ENCODE measurements around the gene MIER3. TPM values are rescaled to one million over a fixed set of nuclear protein-coding genes. Genes with fewer than 3 reads are reported as not detected.

MIER3 gene
- polyA plus RNA-seq, 1 donor from 2014 or later: 51.8 TPM

DNA sequence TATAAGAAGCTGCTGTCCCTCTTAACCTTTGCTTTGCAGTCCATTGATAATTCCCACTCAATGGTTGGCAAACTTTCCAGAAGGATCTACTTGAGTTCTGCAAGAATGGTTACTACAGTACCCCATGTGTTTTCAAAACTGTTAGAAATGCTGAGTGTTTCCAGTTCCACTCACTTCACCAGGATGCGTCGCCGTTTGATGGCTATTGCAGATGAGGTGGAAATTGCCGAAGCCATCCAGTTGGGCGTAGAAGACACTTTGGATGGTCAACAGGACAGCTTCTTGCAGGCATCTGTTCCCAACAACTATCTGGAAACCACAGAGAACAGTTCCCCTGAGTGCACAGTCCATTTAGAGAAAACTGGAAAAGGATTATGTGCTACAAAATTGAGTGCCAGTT lies 70.4 kb downstream of the MIER3 start:
- Histone ChIP-seq H3K9me2 (ENCODE audit: insufficient read depth, low read length) (no peaks in the 10 kb centered on the region), H2AFZ (ENCODE audit: low read depth, low read length) (no peak overlapping the region), H3K4me2 (ENCODE audit: low read length) (no peak overlapping the region), H3K27ac (ENCODE audit: low read length) (no peak overlapping the region), H3F3A (ENCODE audit: insufficient read depth, low read length, poor library complexity, severe bottlenecking) (no peaks in the 10 kb centered on the region), H3K27me3 (ENCODE audit: insufficient read depth, low read depth, low read length) (no peaks in the 10 kb centered on the region), H3K36me3 (ENCODE audit: insufficient read depth, low read length) (peaks cover 3% of the 10 kb centered on the region), H3K79me2 (replicated peaks; ENCODE audit: insufficient read depth, low read length) (no peaks in the 10 kb centered on the region), H3K4me3 (ENCODE audit: low read length) (no peak overlapping the region), H3K9me3 (ENCODE audit: low read length) (no peaks in the 10 kb centered on the region), H3K9ac (ENCODE audit: low read length) (no peak overlapping the region), H4K20me1 (ENCODE audit: insufficient read depth) (no peaks in the 10 kb centered on the region)
- TF ChIP-seq EP300 (conservative IDR thresholded peaks at IDR 0.05; ENCODE audit: poor library complexity, severe bottlenecking) (no peak), EZH2 (IDR thresholded peaks at IDR 0.05; ENCODE audit: borderline replicate concordance, insufficient read depth, low read length, poor library complexity, severe bottlenecking) (no peak)

DNA sequence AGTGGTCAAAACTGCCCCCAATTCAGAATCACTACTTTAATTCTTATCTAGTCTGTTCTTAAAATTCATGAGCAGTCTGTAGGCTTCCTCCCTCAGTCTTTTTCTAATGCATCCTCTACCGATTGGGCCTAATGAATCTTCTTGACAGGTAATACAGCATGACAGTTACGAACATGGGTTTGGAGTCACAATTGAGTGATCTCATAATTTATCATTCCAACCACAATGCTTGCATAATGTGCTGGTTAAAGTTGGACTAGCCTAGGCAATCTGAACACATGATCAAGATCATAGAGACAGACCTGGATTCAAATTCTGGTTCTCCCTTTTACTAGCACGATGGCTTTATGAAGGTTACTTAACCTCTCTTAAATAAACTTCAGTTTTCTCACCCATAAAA lies 75.6 kb downstream of the MIER3 start:
- H3F3A ChIP-seq (ENCODE audit: insufficient read depth, low read length, poor library complexity, severe bottlenecking): no peaks in the 10 kb centered on the region
- no peak overlapping the region for H3K4me3 ChIP-seq (ENCODE audit: low read length)
- H4K20me1 ChIP-seq (ENCODE audit: insufficient read depth): no peaks in the 10 kb centered on the region
- peaks cover 30% of the 10 kb centered on the region for H3K36me3 ChIP-seq (ENCODE audit: insufficient read depth, low read length)
- H3K9me3 ChIP-seq (ENCODE audit: low read length): no peaks in the 10 kb centered on the region
- no peak for TF ChIP-seq POLR2AphosphoS5 (IDR thresholded peaks at IDR 0.05)
- TF ChIP-seq RAD21 (conservative IDR thresholded peaks at IDR 0.05): no peak
- no peak for TF ChIP-seq MXI1 (conservative IDR thresholded peaks at IDR 0.05; ENCODE audit: poor library complexity, severe bottlenecking)
- no peak for TF ChIP-seq TAF1 (IDR thresholded peaks at IDR 0.05; ENCODE audit: low read depth)
- TF ChIP-seq EZH2 (IDR thresholded peaks at IDR 0.05; ENCODE audit: borderline replicate concordance, insufficient read depth, low read length, poor library complexity, severe bottlenecking): no peak
- TF ChIP-seq, protein P1, sequence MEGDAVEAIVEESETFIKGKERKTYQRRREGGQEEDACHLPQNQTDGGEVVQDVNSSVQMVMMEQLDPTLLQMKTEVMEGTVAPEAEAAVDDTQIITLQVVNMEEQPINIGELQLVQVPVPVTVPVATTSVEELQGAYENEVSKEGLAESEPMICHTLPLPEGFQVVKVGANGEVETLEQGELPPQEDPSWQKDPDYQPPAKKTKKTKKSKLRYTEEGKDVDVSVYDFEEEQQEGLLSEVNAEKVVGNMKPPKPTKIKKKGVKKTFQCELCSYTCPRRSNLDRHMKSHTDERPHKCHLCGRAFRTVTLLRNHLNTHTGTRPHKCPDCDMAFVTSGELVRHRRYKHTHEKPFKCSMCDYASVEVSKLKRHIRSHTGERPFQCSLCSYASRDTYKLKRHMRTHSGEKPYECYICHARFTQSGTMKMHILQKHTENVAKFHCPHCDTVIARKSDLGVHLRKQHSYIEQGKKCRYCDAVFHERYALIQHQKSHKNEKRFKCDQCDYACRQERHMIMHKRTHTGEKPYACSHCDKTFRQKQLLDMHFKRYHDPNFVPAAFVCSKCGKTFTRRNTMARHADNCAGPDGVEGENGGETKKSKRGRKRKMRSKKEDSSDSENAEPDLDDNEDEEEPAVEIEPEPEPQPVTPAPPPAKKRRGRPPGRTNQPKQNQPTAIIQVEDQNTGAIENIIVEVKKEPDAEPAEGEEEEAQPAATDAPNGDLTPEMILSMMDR (IDR thresholded peaks at IDR 0.05; ENCODE audit: poor library complexity, severe bottlenecking): no peak
- TF ChIP-seq, protein P2, sequence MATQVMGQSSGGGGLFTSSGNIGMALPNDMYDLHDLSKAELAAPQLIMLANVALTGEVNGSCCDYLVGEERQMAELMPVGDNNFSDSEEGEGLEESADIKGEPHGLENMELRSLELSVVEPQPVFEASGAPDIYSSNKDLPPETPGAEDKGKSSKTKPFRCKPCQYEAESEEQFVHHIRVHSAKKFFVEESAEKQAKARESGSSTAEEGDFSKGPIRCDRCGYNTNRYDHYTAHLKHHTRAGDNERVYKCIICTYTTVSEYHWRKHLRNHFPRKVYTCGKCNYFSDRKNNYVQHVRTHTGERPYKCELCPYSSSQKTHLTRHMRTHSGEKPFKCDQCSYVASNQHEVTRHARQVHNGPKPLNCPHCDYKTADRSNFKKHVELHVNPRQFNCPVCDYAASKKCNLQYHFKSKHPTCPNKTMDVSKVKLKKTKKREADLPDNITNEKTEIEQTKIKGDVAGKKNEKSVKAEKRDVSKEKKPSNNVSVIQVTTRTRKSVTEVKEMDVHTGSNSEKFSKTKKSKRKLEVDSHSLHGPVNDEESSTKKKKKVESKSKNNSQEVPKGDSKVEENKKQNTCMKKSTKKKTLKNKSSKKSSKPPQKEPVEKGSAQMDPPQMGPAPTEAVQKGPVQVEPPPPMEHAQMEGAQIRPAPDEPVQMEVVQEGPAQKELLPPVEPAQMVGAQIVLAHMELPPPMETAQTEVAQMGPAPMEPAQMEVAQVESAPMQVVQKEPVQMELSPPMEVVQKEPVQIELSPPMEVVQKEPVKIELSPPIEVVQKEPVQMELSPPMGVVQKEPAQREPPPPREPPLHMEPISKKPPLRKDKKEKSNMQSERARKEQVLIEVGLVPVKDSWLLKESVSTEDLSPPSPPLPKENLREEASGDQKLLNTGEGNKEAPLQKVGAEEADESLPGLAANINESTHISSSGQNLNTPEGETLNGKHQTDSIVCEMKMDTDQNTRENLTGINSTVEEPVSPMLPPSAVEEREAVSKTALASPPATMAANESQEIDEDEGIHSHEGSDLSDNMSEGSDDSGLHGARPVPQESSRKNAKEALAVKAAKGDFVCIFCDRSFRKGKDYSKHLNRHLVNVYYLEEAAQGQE (IDR thresholded peaks at IDR 0.05; ENCODE audit: borderline replicate concordance): no peak
- TF ChIP-seq SMC3 (conservative IDR thresholded peaks at IDR 0.05; ENCODE audit: poor library complexity): no peak
- TF ChIP-seq EP300 (conservative IDR thresholded peaks at IDR 0.05; ENCODE audit: poor library complexity, severe bottlenecking): no peak
- H3K4me2 ChIP-seq (ENCODE audit: low read length): no peak overlapping the region
- H3K9me2 ChIP-seq (ENCODE audit: insufficient read depth, low read length): no peaks in the 10 kb centered on the region
- H3K79me2 ChIP-seq (replicated peaks; ENCODE audit: insufficient read depth, low read length): no peaks in the 10 kb centered on the region
- H3K9ac ChIP-seq (ENCODE audit: low read length): no peak overlapping the region
- no peaks in the 10 kb centered on the region for H3K27me3 ChIP-seq (ENCODE audit: insufficient read depth, low read depth, low read length)
- no peak overlapping the region for H3K27ac ChIP-seq (ENCODE audit: low read length)
- no peak overlapping the region for H2AFZ ChIP-seq (ENCODE audit: low read depth, low read length)

DNA sequence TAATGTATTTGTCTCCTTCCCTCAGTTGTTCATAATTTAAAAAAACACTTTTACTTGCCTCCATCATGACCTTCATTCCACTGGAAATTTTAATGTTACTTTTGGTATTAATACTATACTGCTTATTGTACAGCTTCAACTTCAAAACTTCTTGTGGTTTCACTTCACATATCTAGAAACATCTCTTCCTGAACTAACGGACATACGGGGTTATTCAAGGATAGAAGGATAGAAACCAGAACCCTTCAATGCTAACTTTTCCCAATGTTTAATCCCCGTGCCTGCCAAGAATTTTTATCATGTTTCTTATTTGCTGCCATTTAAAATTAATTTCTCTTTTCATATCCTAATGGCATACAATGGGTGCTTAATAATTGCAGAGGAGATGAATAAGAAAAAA lies 78.9 kb downstream of the MIER3 start:
- H3K79me2 ChIP-seq (replicated peaks; ENCODE audit: insufficient read depth, low read length): no peaks in the 10 kb centered on the region
- TF ChIP-seq RAD21 (conservative IDR thresholded peaks at IDR 0.05) (no peak), EP300 (conservative IDR thresholded peaks at IDR 0.05; ENCODE audit: poor library complexity, severe bottlenecking) (no peak), EZH2 (IDR thresholded peaks at IDR 0.05; ENCODE audit: borderline replicate concordance, insufficient read depth, low read length, poor library complexity, severe bottlenecking) (no peak), SMC3 (conservative IDR thresholded peaks at IDR 0.05; ENCODE audit: poor library complexity) (no peak), MXI1 (conservative IDR thresholded peaks at IDR 0.05; ENCODE audit: poor library complexity, severe bottlenecking) (no peak), TAF1 (IDR thresholded peaks at IDR 0.05; ENCODE audit: low read depth) (no peak), POLR2AphosphoS5 (IDR thresholded peaks at IDR 0.05) (no peak)
- TF ChIP-seq, protein P2 (IDR thresholded peaks at IDR 0.05; ENCODE audit: borderline replicate concordance): no peak
- TF ChIP-seq, protein P1 (IDR thresholded peaks at IDR 0.05; ENCODE audit: poor library complexity, severe bottlenecking): no peak
- H3K9me2 ChIP-seq (ENCODE audit: insufficient read depth, low read length): no peaks in the 10 kb centered on the region
- no peaks in the 10 kb centered on the region for H3K27me3 ChIP-seq (ENCODE audit: insufficient read depth, low read depth, low read length)
- H3K9me3 ChIP-seq (ENCODE audit: low read length): no peaks in the 10 kb centered on the region
- no peaks in the 10 kb centered on the region for H4K20me1 ChIP-seq (ENCODE audit: insufficient read depth)
- H3K4me3 ChIP-seq (ENCODE audit: low read length): no peak overlapping the region
- H3F3A ChIP-seq (ENCODE audit: insufficient read depth, low read length, poor library complexity, severe bottlenecking): no peaks in the 10 kb centered on the region
- H3K36me3 ChIP-seq (ENCODE audit: insufficient read depth, low read length): peaks cover 34% of the 10 kb centered on the region
- no peak overlapping the region for H3K27ac ChIP-seq (ENCODE audit: low read length)
- no peak overlapping the region for H3K9ac ChIP-seq (ENCODE audit: low read length)
- no peak overlapping the region for H3K4me2 ChIP-seq (ENCODE audit: low read length)
- no peak overlapping the region for H2AFZ ChIP-seq (ENCODE audit: low read depth, low read length)
